ENCODE results near the gene PLA2G7. TPM values are rescaled to one million over a fixed set of nuclear protein-coding genes. Genes with fewer than 3 reads are reported as not detected.

PLA2G7 gene
- total and polyA plus RNA-seq, 2 experiments from 2014 or later: 1.5 TPM; not detected in 1

DNA sequence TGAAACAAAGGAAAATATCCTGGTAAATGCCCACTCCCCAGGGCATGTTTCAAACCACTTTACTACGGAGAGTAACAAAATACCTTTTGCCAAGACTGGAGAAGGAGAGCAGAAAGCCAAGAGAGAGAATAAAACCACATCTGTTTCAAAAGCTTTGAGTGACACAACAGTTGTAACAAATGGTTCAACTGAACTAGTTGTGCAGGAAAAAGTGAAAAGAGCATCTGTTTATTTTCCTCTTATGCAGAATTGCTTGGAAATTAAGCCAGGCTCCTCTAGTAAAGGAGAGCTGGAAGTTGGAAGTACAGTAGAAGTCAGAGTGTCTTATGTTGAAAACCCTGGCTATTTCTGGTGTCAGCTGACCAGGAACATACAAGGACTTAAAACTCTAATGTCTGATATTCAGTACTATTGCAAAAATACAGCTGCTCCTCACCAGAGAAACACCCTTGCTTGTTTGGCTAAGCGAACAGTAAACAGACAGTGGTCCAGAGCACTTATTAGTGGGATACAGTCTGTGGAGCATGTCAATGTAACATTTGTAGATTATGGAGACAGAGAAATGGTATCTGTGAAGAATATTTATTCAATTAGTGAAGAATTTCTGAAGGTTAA lies 44.9 kb downstream of the PLA2G7 start:
- no peak for DNase-seq (ENCODE audit: low spot score)

GRCh38 chr6:46689657-46690056 lies 45.5 kb downstream of the PLA2G7 start:
- Histone ChIP-seq H2AFZ (no peak overlapping the region), H3K36me3 (replicated peaks; ENCODE audit: insufficient read depth, low read depth) (no peaks in the 10 kb centered on the region), H4K20me1 (ENCODE audit: insufficient read depth, poor library complexity, severe bottlenecking) (no peaks in the 10 kb centered on the region), H3K4me2 (no peak overlapping the region), H3K27ac (no peak overlapping the region), H3K79me2 (no peaks in the 10 kb centered on the region), H3K9me3 (ENCODE audit: low read depth) (no peaks in the 10 kb centered on the region), H3K4me1 (ENCODE audit: insufficient read depth) (no peaks in the 10 kb centered on the region), H3K27me3 (peaks cover 4% of the 10 kb centered on the region), H3K9me2 (replicated peaks; ENCODE audit: insufficient read depth) (no peaks in the 10 kb centered on the region), H3K4me3 (no peak overlapping the region)
- TF ChIP-seq, protein P1, sequence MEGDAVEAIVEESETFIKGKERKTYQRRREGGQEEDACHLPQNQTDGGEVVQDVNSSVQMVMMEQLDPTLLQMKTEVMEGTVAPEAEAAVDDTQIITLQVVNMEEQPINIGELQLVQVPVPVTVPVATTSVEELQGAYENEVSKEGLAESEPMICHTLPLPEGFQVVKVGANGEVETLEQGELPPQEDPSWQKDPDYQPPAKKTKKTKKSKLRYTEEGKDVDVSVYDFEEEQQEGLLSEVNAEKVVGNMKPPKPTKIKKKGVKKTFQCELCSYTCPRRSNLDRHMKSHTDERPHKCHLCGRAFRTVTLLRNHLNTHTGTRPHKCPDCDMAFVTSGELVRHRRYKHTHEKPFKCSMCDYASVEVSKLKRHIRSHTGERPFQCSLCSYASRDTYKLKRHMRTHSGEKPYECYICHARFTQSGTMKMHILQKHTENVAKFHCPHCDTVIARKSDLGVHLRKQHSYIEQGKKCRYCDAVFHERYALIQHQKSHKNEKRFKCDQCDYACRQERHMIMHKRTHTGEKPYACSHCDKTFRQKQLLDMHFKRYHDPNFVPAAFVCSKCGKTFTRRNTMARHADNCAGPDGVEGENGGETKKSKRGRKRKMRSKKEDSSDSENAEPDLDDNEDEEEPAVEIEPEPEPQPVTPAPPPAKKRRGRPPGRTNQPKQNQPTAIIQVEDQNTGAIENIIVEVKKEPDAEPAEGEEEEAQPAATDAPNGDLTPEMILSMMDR (IDR thresholded peaks at IDR 0.05; ENCODE audit: poor library complexity): no peak
- TF ChIP-seq EZH2 (IDR thresholded peaks at IDR 0.05; ENCODE audit: borderline replicate concordance) (no peak), EZH2phosphoT487 (IDR thresholded peaks at IDR 0.05; ENCODE audit: low read depth, severe bottlenecking, unreplicated experiment) (no peak)
- no peak for DNase-seq (ENCODE audit: low spot score)
- 96% methylated on average over 3 of the region's 3 CpGs for WGBS (ENCODE audit: low lambda C conversion rate, missing lambda C conversion rate)

More for the DNA sequence above, 44.9 kb downstream of the PLA2G7 start:
- WGBS (ENCODE audit: low lambda C conversion rate, missing lambda C conversion rate): 86% methylated on average over 2 of the region's 2 CpGs
- H3K9me3 ChIP-seq (ENCODE audit: low read depth): no peaks in the 10 kb centered on the region
- H3K27ac ChIP-seq: no peak overlapping the region
- H2AFZ ChIP-seq: no peak overlapping the region
- no peaks in the 10 kb centered on the region for H3K9me2 ChIP-seq (replicated peaks; ENCODE audit: insufficient read depth)
- no peaks in the 10 kb centered on the region for H3K36me3 ChIP-seq (replicated peaks; ENCODE audit: insufficient read depth, low read depth)
- no peak for TF ChIP-seq EZH2 (IDR thresholded peaks at IDR 0.05; ENCODE audit: borderline replicate concordance)
- TF ChIP-seq EZH2phosphoT487 (IDR thresholded peaks at IDR 0.05; ENCODE audit: low read depth, severe bottlenecking, unreplicated experiment): no peak
- TF ChIP-seq, protein P1 (IDR thresholded peaks at IDR 0.05; ENCODE audit: poor library complexity): no peak
- H3K79me2 ChIP-seq: no peaks in the 10 kb centered on the region
- no peaks in the 10 kb centered on the region for H3K4me1 ChIP-seq (ENCODE audit: insufficient read depth)
- H3K4me3 ChIP-seq: no peak overlapping the region
- peaks cover 4% of the 10 kb centered on the region for H3K27me3 ChIP-seq
- no peaks in the 10 kb centered on the region for H4K20me1 ChIP-seq (ENCODE audit: insufficient read depth, poor library complexity, severe bottlenecking)
- H3K4me2 ChIP-seq: no peak overlapping the region

- no peak for DNase-seq (ENCODE audit: low spot score)
- Histone ChIP-seq H3K9me3 (ENCODE audit: low read depth) (no peaks in the 10 kb centered on the region), H2AFZ (no peak overlapping the region), H3K27ac (no peak overlapping the region), H3K4me1 (ENCODE audit: insufficient read depth) (no peaks in the 10 kb centered on the region), H4K20me1 (ENCODE audit: insufficient read depth, poor library complexity, severe bottlenecking) (no peaks in the 10 kb centered on the region), H3K4me3 (no peak overlapping the region), H3K36me3 (replicated peaks; ENCODE audit: insufficient read depth, low read depth) (no peaks in the 10 kb centered on the region), H3K9me2 (replicated peaks; ENCODE audit: insufficient read depth) (no peaks in the 10 kb centered on the region), H3K27me3 (peaks cover 4% of the 10 kb centered on the region), H3K4me2 (no peak overlapping the region), H3K79me2 (no peaks in the 10 kb centered on the region)
- TF ChIP-seq, protein P1 (IDR thresholded peaks at IDR 0.05; ENCODE audit: poor library complexity): no peak
- TF ChIP-seq EZH2 (IDR thresholded peaks at IDR 0.05; ENCODE audit: borderline replicate concordance) (no peak), EZH2phosphoT487 (IDR thresholded peaks at IDR 0.05; ENCODE audit: low read depth, severe bottlenecking, unreplicated experiment) (no peak)
- 95% methylated on average over 13 of the region's 13 CpGs for WGBS (ENCODE audit: low lambda C conversion rate, missing lambda C conversion rate)
Measured at GRCh38 chr6:46688966-46689335, 46.2 kb downstream of the PLA2G7 start.

Data from hepatocyte (in vitro differentiated cells).